ENCODE results near the gene NOBOX.
"Not testable (repeated sequence)": the region's sequence is repeated elsewhere in the genome, so short reads cannot be mapped to it uniquely, and the experiment has no call there.

Gene NOBOX

GRCh38 chr7:144391823-144392255 is 11.7 kb downstream of the NOBOX start:
- DNase-seq (ENCODE audit: low read depth in 1 of 2, low spot score in 1 of 2), result peak in 1 of 2 donors; percentile 12

GRCh38 chr7:144391014-144391413 is 12.5 kb downstream of the NOBOX start:
- DNase-seq (ENCODE audit: low read depth in 1 of 2, low spot score in 1 of 2), result no peak

GRCh38 chr7:144390481-144390880 is 13.0 kb downstream of the NOBOX start:
- no peak for DNase-seq (ENCODE audit: low read depth in 1 of 2, low spot score in 1 of 2)

- DNase-seq (ENCODE audit: low read depth in 1 of 2, low spot score in 1 of 2), result no peak
Observed at GRCh38 chr7:144388950-144389349, 14.5 kb downstream of the NOBOX start.

- DNase-seq (ENCODE audit: low read depth in 1 of 2, low spot score in 1 of 2), result no peak
Observed at GRCh38 chr7:144386741-144387140, 16.8 kb downstream of the NOBOX start.

GRCh38 chr7:144384555-144385245 is 18.8 kb downstream of the NOBOX start:
- peak in 1 of 2 donors; percentile 49 for DNase-seq (ENCODE audit: low read depth in 1 of 2, low spot score in 1 of 2)

GRCh38 chr7:144384071-144384470 is 19.4 kb downstream of the NOBOX start:
- DNase-seq (ENCODE audit: low read depth in 1 of 2, low spot score in 1 of 2), result no peak

GRCh38 chr7:144379776-144380384 is 23.6 kb downstream of the NOBOX start:
- DNase-seq (ENCODE audit: low read depth in 1 of 2, low spot score in 1 of 2), result no peak

- DNase-seq (ENCODE audit: low read depth in 1 of 2, low spot score in 1 of 2), result no peak
Observed at GRCh38 chr7:144378651-144379050, 24.8 kb downstream of the NOBOX start.

GRCh38 chr7:144369221-144369620 is 34.3 kb downstream of the NOBOX start:
- not testable (repeated sequence) for DNase-seq (ENCODE audit: low read depth in 1 of 2, low spot score in 1 of 2)

DNA sequence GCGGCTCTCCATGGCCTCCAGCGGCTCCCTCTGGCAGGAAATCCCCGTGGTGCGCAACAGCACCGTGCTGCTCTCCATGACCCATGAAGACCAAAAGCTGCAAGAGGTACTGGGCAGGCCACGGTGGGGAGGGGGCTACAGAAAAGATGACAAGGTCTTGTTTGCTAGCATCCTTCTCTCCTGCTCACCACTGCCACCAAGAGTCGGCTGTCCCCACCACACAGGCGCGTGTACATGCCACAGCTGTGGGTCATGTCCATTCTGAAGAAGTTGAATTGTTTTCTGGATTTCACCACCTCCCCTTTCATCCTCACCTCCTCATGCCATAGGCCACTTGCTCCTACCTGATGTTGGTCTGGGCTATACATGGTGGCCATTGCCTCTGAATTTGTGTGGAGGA is 36.2 kb downstream of the NOBOX start:
- DNase-seq (ENCODE audit: low read depth in 1 of 2, low spot score in 1 of 2), result not testable (repeated sequence)

DNA sequence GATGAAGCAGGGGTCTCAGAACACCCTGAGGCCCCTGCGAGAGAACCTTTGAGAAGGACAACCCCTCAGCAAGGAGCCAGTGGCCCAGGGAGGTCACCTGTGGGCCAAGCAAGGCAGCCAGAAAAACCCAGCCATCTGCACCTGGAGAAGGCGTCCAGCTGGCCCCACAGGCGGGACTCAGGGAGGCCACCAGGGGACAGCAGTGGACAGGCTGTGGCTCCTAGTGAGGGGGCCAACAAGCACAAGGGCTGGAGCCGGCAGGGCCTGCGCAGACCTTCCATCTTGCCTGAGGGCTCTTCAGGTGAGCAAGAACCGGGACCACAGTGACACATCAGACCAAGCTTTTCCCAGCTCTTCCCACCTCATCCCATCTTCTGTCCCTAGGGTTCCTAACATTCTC is 38.0 kb downstream of the NOBOX start:
- not testable (repeated sequence) for DNase-seq (ENCODE audit: low read depth in 1 of 2, low spot score in 1 of 2)

GRCh38 chr7:144362061-144362460 is 41.4 kb downstream of the NOBOX start:
- not testable (repeated sequence) for DNase-seq (ENCODE audit: low read depth in 1 of 2, low spot score in 1 of 2)

GRCh38 chr7:144356860-144357259 is 46.6 kb downstream of the NOBOX start:
- DNase-seq (ENCODE audit: low read depth in 1 of 2, low spot score in 1 of 2), result not testable (repeated sequence)

DNA sequence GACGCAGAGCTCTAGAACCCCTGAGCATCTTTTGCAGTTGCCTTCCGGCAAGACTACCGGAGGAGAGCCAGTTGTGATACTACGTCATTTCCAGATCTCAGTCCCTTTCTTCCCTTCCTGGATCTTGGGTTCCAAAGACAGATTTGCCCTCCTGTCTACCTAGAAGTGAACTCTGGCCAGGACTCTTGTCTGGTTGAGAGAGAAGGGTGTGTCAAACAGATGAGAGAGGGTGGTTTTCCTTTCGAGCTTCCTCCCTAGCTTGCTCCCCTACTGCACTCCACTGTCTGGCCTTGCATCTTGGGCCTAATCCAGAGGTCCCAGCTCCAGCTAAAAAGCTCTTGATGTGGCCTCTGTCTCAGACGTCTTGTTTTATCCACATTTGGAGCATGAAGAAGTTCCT is 47.3 kb downstream of the NOBOX start:
- DNase-seq (ENCODE audit: low read depth in 1 of 2, low spot score in 1 of 2), result not testable (repeated sequence)

DNA sequence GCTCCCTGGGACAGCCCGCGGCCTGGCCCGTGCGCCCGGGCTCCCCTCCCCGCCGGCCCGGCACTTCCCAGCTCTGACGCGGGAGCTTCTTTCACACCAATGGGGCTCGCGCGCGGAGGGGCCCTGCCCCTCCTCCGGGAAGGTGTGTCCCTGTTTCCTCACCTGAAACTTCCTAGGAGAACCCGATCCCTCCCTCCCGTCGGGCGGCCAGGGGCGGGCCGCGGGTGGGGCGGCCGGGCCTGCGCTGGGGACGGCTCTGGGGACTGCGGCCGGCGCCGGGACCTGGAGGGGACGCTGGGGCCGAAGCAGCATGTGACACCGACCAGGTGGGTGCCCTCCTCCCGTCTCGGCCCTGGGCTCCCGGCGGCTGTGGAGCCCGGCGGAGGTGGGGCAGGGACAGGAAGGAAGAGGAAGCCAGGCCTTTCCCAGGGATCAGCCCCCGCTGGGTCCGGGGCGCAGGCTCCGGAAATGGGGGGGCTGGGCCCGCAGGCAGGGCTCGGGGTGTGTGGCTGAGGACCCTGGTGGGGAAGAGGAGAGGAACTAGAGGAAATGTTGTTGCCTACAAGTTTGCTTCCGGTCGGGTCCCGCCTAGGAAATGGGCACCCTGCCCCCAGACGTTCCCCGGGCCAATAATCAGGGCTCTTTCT is 48.2 kb downstream of the NOBOX start, which contains the start of gene ARHGEF5:
ARHGEF5 (plus strand) TSS at position 227 of the 647 bp plus-strand sequence. CDS start 7,268 bp downstream, outside the sequence.
- DNase-seq (ENCODE audit: low read depth in 1 of 2, low spot score in 1 of 2), result not testable (repeated sequence)

DNA sequence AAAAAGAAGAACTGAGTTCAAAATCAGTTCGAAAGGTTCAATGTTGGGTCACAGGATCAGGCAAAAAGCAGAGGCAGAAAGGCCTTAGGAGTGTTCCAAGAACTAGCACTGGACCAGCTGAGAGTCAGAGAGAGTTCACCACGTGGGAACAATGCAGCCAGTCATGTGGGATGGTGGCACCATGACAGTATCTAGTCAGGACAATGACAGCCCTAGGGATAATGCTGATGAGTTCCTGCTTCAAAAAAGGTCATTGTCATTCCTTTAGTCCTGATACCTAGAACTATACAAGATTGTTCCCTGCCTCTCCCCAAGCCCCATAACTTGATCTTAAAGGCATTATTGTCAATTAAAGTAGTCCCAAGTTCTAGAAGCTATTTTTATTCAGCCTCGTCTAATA is 51.8 kb downstream of the NOBOX start:
- DNase-seq (ENCODE audit: low read depth in 1 of 2, low spot score in 1 of 2), result not testable (repeated sequence)

- not testable (repeated sequence) for DNase-seq (ENCODE audit: low read depth in 1 of 2, low spot score in 1 of 2)
Observed at GRCh38 chr7:144348625-144349024, 54.9 kb downstream of the NOBOX start.

Data from activated CD4-positive, alpha-beta T cell treated with anti-CD3 and anti-CD28 coated beads, Interleukin-2, amount 50 U/mL, for 24 hours (primary cell).